HAP-1 (cell line): ENCODE data around the gene LSAMP.
A peak's percentile ranks its signal among the peaks of the same experiment; 100 is the strongest.

ENCODE experiments used
- DNase-seq, 2 experiments: peaks; one replicate each; pipeline ENCODE4 v3.0.0-alpha.2; 2016 to 2020; ENCODE audit warnings: low spot score in 2 of 2
- H3K27me3 ChIP-seq: fragments of 250-450 bp; sonication (Bioruptor Pico); 2 replicates; pipeline ENCODE4 v1.5.1; 2020; ENCODE audit warnings: low read depth, mild to moderate bottlenecking, moderate library complexity
- H3K36me3 ChIP-seq: fragments of 250-450 bp; sonication (Bioruptor Pico); replicated peaks from 2 replicates; pipeline ENCODE4 v1.5.1; 2020; ENCODE audit warnings: mild to moderate bottlenecking
- H3K4me1 ChIP-seq: fragments of 250-450 bp; sonication (Bioruptor Pico); 2 replicates; pipeline ENCODE4 v1.5.1; 2020; ENCODE audit warnings: mild to moderate bottlenecking
- H3K4me3 ChIP-seq: fragments of 250-450 bp; sonication (Bioruptor Pico); 2 replicates; pipeline ENCODE4 v1.5.1; 2020; ENCODE audit warnings: mild to moderate bottlenecking, moderate library complexity
- H3K9me3 ChIP-seq: fragments of 250-450 bp; sonication (Bioruptor Pico); 2 replicates; pipeline ENCODE4 v1.5.1; 2020; ENCODE audit warnings: mild to moderate bottlenecking, moderate library complexity
- in situ Hi-C: fragments of 300-500 bp; cut with MboI; formaldehyde crosslinking; loops from 3 replicates; pipeline ENCODE4 v1.14.3; 2020; ENCODE audit warnings: low sequenced_read_pairs, inconsistent platforms, mixed read lengths

Gene LSAMP

GRCh38 chr3:116280130-116280740 lies 165.1 kb downstream of the LSAMP start:
- no peaks in the 10 kb centered on the region for H3K4me1 ChIP-seq
- H3K9me3 ChIP-seq: no peaks in the 10 kb centered on the region
- H3K27me3 ChIP-seq: peaks cover 3% of the 10 kb centered on the region; the same call in 1 of the 2 replicates
- in situ Hi-C loops: no loop called here
- no peak overlapping the region for H3K4me3 ChIP-seq
- DNase-seq: no peak
- H3K36me3 ChIP-seq: no peaks in the 10 kb centered on the region

- H3K4me3 ChIP-seq: no peak overlapping the region
- in situ Hi-C loops: no loop called here
- peaks cover 11% of the 10 kb centered on the region; the same call in 1 of the 2 replicates for H3K27me3 ChIP-seq
- H3K36me3 ChIP-seq: no peaks in the 10 kb centered on the region
- no peak for DNase-seq
- H3K9me3 ChIP-seq: no peaks in the 10 kb centered on the region
- no peaks in the 10 kb centered on the region for H3K4me1 ChIP-seq
These were observed 168.6 kb downstream of the LSAMP start for GRCh38 chr3:116276675-116277074.

- H3K9me3 ChIP-seq: no peaks in the 10 kb centered on the region
- in situ Hi-C loops: no loop called here
- no peak overlapping the region for H3K4me3 ChIP-seq
- H3K4me1 ChIP-seq: no peaks in the 10 kb centered on the region
- H3K27me3 ChIP-seq: peaks cover 12% of the 10 kb centered on the region; the same call in 1 of the 2 replicates
- H3K36me3 ChIP-seq: no peaks in the 10 kb centered on the region
- no peak for DNase-seq
These were observed 175.2 kb downstream of the LSAMP start for GRCh38 chr3:116270056-116270455.

GRCh38 chr3:116267116-116267515 lies 178.2 kb downstream of the LSAMP start:
- H3K27me3 ChIP-seq: peaks cover 10% of the 10 kb centered on the region; the same call in 1 of the 2 replicates
- H3K9me3 ChIP-seq: no peaks in the 10 kb centered on the region
- in situ Hi-C loops: no loop called here
- H3K36me3 ChIP-seq: no peaks in the 10 kb centered on the region
- no peak overlapping the region for H3K4me3 ChIP-seq
- no peak for DNase-seq
- H3K4me1 ChIP-seq: no peaks in the 10 kb centered on the region

GRCh38 chr3:116265976-116266584 lies 179.2 kb downstream of the LSAMP start:
- Histone ChIP-seq H3K4me3 (no peak overlapping the region), H3K36me3 (no peaks in the 10 kb centered on the region), H3K9me3 (no peaks in the 10 kb centered on the region), H3K4me1 (no peaks in the 10 kb centered on the region), H3K27me3 (peaks cover 10% of the 10 kb centered on the region; the same call in 1 of the 2 replicates)
- in situ Hi-C loops: no loop called here
- DNase-seq: no peak

GRCh38 chr3:116265320-116265695 lies 180.0 kb downstream of the LSAMP start:
- no peaks in the 10 kb centered on the region for H3K9me3 ChIP-seq
- peaks cover 13% of the 10 kb centered on the region; the same call in 1 of the 2 replicates for H3K27me3 ChIP-seq
- no peak overlapping the region for H3K4me3 ChIP-seq
- no peak for DNase-seq
- in situ Hi-C loops: no loop called here
- no peaks in the 10 kb centered on the region for H3K4me1 ChIP-seq
- no peaks in the 10 kb centered on the region for H3K36me3 ChIP-seq

- Histone ChIP-seq H3K4me3 (no peak overlapping the region), H3K4me1 (no peaks in the 10 kb centered on the region), H3K36me3 (no peaks in the 10 kb centered on the region), H3K9me3 (no peaks in the 10 kb centered on the region), H3K27me3 (peaks cover 13% of the 10 kb centered on the region; the same call in 1 of the 2 replicates)
- DNase-seq: no peak
- in situ Hi-C loops: no loop called here
These were observed 180.6 kb downstream of the LSAMP start for GRCh38 chr3:116264546-116265319.

GRCh38 chr3:116263842-116264545 lies 181.3 kb downstream of the LSAMP start:
- Histone ChIP-seq H3K27me3 (peaks cover 11% of the 10 kb centered on the region; the same call in 1 of the 2 replicates), H3K9me3 (no peaks in the 10 kb centered on the region), H3K4me3 (no peak overlapping the region), H3K4me1 (no peaks in the 10 kb centered on the region), H3K36me3 (no peaks in the 10 kb centered on the region)
- in situ Hi-C loops: no loop called here
- DNase-seq: no peak

- H3K4me3 ChIP-seq: no peak overlapping the region
- H3K4me1 ChIP-seq: no peaks in the 10 kb centered on the region
- H3K27me3 ChIP-seq: peaks cover 33% of the 10 kb centered on the region
- H3K36me3 ChIP-seq: no peaks in the 10 kb centered on the region
- in situ Hi-C loops: no loop called here
- H3K9me3 ChIP-seq: no peaks in the 10 kb centered on the region
- DNase-seq: no peak
These were observed 184.8 kb downstream of the LSAMP start for GRCh38 chr3:116260491-116260890.

GRCh38 chr3:116259984-116260383 lies 185.3 kb downstream of the LSAMP start:
- DNase-seq: peak in 1 of 2 experiments; percentile 55
- peaks cover 33% of the 10 kb centered on the region for H3K27me3 ChIP-seq
- no peak overlapping the region for H3K4me3 ChIP-seq
- H3K4me1 ChIP-seq: no peaks in the 10 kb centered on the region
- H3K36me3 ChIP-seq: no peaks in the 10 kb centered on the region
- in situ Hi-C loops: no loop called here
- H3K9me3 ChIP-seq: no peaks in the 10 kb centered on the region

GRCh38 chr3:116256843-116257485 lies 188.3 kb downstream of the LSAMP start:
- Histone ChIP-seq H3K9me3 (no peaks in the 10 kb centered on the region), H3K4me1 (no peaks in the 10 kb centered on the region), H3K4me3 (no peak overlapping the region), H3K27me3 (peaks cover 36% of the 10 kb centered on the region), H3K36me3 (no peaks in the 10 kb centered on the region)
- in situ Hi-C loops: no loop called here
- no peak for DNase-seq

- Histone ChIP-seq H3K4me3 (no peak overlapping the region), H3K36me3 (no peaks in the 10 kb centered on the region), H3K9me3 (no peaks in the 10 kb centered on the region), H3K4me1 (no peaks in the 10 kb centered on the region), H3K27me3 (peaks cover 33% of the 10 kb centered on the region)
- in situ Hi-C loops: no loop called here
- no peak for DNase-seq
These were observed 190.7 kb downstream of the LSAMP start for GRCh38 chr3:116254541-116254940.

- in situ Hi-C loops: no loop called here
- no peaks in the 10 kb centered on the region for H3K36me3 ChIP-seq
- no peaks in the 10 kb centered on the region for H3K4me1 ChIP-seq
- no peaks in the 10 kb centered on the region for H3K9me3 ChIP-seq
- H3K4me3 ChIP-seq: no peak overlapping the region
- DNase-seq: no peak
- peaks cover 25% of the 10 kb centered on the region for H3K27me3 ChIP-seq
These were observed 191.8 kb downstream of the LSAMP start for GRCh38 chr3:116253511-116253910.
